Measurements from ENCODE around the gene C12orf43. TPM values are rescaled to one million over a fixed set of nuclear protein-coding genes. Genes with fewer than 3 reads are reported as not detected.

Gene C12orf43
- total and polyA plus RNA-seq, 5 donors: 7.5 to 13.0 (median 9.6) TPM

DNA sequence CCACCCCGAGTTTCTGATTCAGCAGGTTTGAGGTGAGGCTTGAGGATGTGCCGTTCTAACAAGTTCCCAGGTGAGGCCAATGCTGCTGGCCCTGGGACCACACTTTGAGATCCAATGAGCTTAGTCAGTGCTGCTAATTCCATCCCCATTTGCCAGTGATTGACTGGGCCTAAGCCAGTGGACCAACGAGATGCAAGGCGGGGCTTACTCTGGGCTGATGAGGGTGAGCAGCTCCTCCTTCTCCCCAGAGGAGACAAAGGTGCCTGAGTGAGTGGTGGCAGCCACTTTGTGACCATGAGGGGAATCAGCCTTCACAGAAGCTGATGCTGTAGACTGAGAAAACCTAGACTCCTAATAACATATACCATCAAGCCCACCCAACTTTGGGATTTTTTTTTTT, 61.1 kb downstream of the C12orf43 start:
- H3K4me1 ChIP-seq (ENCODE audit: control insufficient read depth, insufficient read depth, low read length): no peaks in the 10 kb centered on the region
- H3K27me3 ChIP-seq (ENCODE audit: control insufficient read depth, insufficient read depth): no peaks in the 10 kb centered on the region
- H3K27ac ChIP-seq (ENCODE audit: low read length): no peak overlapping the region
- ATAC-seq: no peak
- no peak for DNase-seq
- intact Hi-C loops (cut with DNase I): no loop called here
- 74% methylated on average over 4 of the region's 4 CpGs for WGBS
- H3K4me3 ChIP-seq (ENCODE audit: low read length): no peak overlapping the region
- no peaks in the 10 kb centered on the region for H3K9me3 ChIP-seq (ENCODE audit: control insufficient read depth, low read length)

DNA sequence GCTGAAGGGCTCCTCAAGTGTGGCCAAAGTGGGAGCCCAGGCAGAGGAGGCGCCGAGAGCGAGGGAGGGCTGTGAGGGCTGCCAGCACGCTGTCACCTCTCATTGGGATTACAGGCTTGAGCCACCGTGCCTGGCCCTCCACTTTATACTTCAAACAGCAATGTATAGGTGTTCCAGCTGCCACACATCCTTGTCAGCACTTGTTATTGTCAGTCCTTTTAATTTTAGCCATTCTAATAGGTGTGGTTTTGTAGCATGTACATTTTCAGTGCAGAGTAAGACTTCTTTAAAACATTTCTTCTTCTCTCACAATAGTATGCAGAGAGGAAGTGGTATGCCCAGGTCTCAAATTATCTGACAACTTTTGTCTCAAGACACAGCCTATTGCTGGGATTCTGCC, 65.5 kb downstream of the C12orf43 start:
- 96% methylated on average over 5 of the region's 5 CpGs for WGBS
- no peaks in the 10 kb centered on the region for H3K9me3 ChIP-seq (ENCODE audit: control insufficient read depth, low read length)
- no peak overlapping the region for H3K4me3 ChIP-seq (ENCODE audit: low read length)
- H3K27ac ChIP-seq (ENCODE audit: low read length): no peak overlapping the region
- ATAC-seq (no peak), DNase-seq (no peak)
- H3K27me3 ChIP-seq (ENCODE audit: control insufficient read depth, insufficient read depth): no peaks in the 10 kb centered on the region
- no peaks in the 10 kb centered on the region for H3K4me1 ChIP-seq (ENCODE audit: control insufficient read depth, insufficient read depth, low read length)
- intact Hi-C loops (cut with DNase I): no loop called here

Other genes starting within 250 kb of the C12orf43 start
- gene SPPL3, start 112.1 kb downstream of the C12orf43 start, total RNA-seq: 10 to 100 TPM; 30.9 to 32.4 (median 31.7) TPM
- 10.9 TPM for gene SPPL3, start 112.1 kb downstream of the C12orf43 start, polyA plus RNA-seq
- not detected for gene HNF1A, start 37.9 kb downstream of the C12orf43 start, total RNA-seq
- 0.05 TPM for gene HNF1A, start 37.9 kb downstream of the C12orf43 start, polyA plus RNA-seq
- 1 to 10 TPM in 1 of 4 donors, under 1 TPM in 3; 0.32 to 1.1 (median 0.67) TPM for gene OASL, start 22.8 kb upstream of the C12orf43 start, total RNA-seq
- 0.68 TPM for gene OASL, start 22.8 kb upstream of the C12orf43 start, polyA plus RNA-seq
- 1 to 10 TPM; 1.1 to 4.0 (median 2.7) TPM for gene P2RX7, start 116.4 kb upstream of the C12orf43 start, total RNA-seq
- 1.1 TPM for gene P2RX7, start 116.4 kb upstream of the C12orf43 start, polyA plus RNA-seq
- 10 to 100 TPM in 1 of 4 donors, 1 to 10 TPM in 3; 6.1 to 10.6 (median 9.0) TPM for gene P2RX4, start 193.6 kb upstream of the C12orf43 start, total RNA-seq
- 6.9 TPM for gene P2RX4, start 193.6 kb upstream of the C12orf43 start, polyA plus RNA-seq

All from right cardiac atrium (tissue), 5 donors.